ENCODE measurements around the gene ZCCHC14.
A peak's percentile ranks its signal among the peaks of the same experiment; 100 is the strongest.
"Not testable (repeated sequence)": the region's sequence is repeated elsewhere in the genome, so short reads cannot be mapped to it uniquely, and the experiment has no call there.

ZCCHC14 gene

GRCh38 chr16:87507351-87508069 lies 14.7 kb upstream of the ZCCHC14 start:
- DNase-seq (ENCODE audit: low spot score) = no peak
- Histone ChIP-seq H3K27ac (peak overlapping the region in 1 of 2 donors; percentile 66), H3K4me3 (peak overlapping the region; percentile 50)

GRCh38 chr16:87506423-87507350 lies 13.9 kb upstream of the ZCCHC14 start:
- TF ChIP-seq CTCF (IDR thresholded peaks at IDR 0.05) = no peak
- Histone ChIP-seq H3K4me3 (peak overlapping the region; percentile 50), H3K27ac (no peak overlapping the region)
- DNase-seq (ENCODE audit: low spot score) = no peak

More at GRCh38 chr16:87507351-87508069, 14.7 kb upstream of the ZCCHC14 start:
- TF ChIP-seq CTCF (IDR thresholded peaks at IDR 0.05) = no peak

- Histone ChIP-seq H3K27ac (no peak overlapping the region), H3K4me3 (no peak overlapping the region)
- no peak for TF ChIP-seq CTCF (IDR thresholded peaks at IDR 0.05)
- DNase-seq (ENCODE audit: low spot score) = no peak
Observed at GRCh38 chr16:87505834-87506233, 13.0 kb upstream of the ZCCHC14 start.

- H3K4me3 ChIP-seq; DNase-seq (ENCODE audit: low spot score); H3K27ac ChIP-seq: not testable (repeated sequence)
Observed at GRCh38 chr16:87503232-87503937, 10.6 kb upstream of the ZCCHC14 start.

- no peak overlapping the region for H3K4me3 ChIP-seq
- H3K27ac ChIP-seq = no peak overlapping the region
- no peak for DNase-seq (ENCODE audit: low spot score)
- no peak for TF ChIP-seq CTCF (IDR thresholded peaks at IDR 0.05)
Observed at GRCh38 chr16:87502308-87502969, 9.6 kb upstream of the ZCCHC14 start.

GRCh38 chr16:87501117-87501516 lies 8.3 kb upstream of the ZCCHC14 start:
- no peak for DNase-seq (ENCODE audit: low spot score)
- no peak for TF ChIP-seq CTCF (IDR thresholded peaks at IDR 0.05)
- Histone ChIP-seq H3K27ac (no peak overlapping the region), H3K4me3 (no peak overlapping the region)

- no peak overlapping the region for H3K27ac ChIP-seq
- TF ChIP-seq CTCF (IDR thresholded peaks at IDR 0.05) = no peak
- no peak overlapping the region for H3K4me3 ChIP-seq
- no peak for DNase-seq (ENCODE audit: low spot score)
Observed at GRCh38 chr16:87499189-87499486, 6.3 kb upstream of the ZCCHC14 start.

Measured in coronary artery (tissue), 2 donors.